Gastrocnemius medialis (tissue), 4 donors: ENCODE measurements around the gene TMEM163.

Experiments used
- POLR2A ChIP-seq, 2 donors: fragments of 450-650 bp; IDR thresholded peaks; one replicate each; pipeline ENCODE4 v1.6.1; 2017; ENCODE audit warnings: antibody characterized with exemption in 2 of 2, mild to moderate bottlenecking in 2 of 2, moderate library complexity in 2 of 2
- TF ChIP-seq, protein P1 (sequence below), 5 experiments: fragments of 450-650 bp in 3 of 5; fragments of 200-600 bp in 2 of 5; sonication (generic) in 2 of 5; IDR thresholded peaks in 4 of 5; conservative IDR thresholded peaks in 1 of 5; 1 replicate in 4 of 5; 2 replicates in 1 of 5; pipeline ENCODE4 v1.5.1; 2016 to 2019; ENCODE audit warnings: antibody characterized with exemption in 5 of 5, mild to moderate bottlenecking in 3 of 5, moderate library complexity in 3 of 5

DNA sequence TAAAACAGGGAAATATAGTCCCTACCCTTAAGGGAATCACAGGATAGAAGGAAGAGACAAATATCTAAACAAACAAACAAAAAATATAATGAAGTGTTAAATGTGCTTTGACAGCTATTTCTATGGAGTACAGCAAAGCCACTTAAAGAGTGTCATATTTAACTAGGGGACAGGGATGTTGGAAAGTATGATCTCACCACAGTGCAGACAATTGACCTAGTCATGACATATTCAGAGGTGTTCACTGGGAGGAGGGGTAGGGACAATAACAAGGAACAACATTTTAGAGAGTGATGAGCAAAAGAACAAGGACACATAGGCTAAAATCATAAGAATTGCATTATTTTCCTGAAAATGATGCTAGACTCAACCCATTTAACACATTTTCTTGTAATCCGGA is 107.5 kb downstream of the TMEM163 start:
- TF ChIP-seq POLR2A (IDR thresholded peaks at IDR 0.05), result no peak
- TF ChIP-seq, protein P1, sequence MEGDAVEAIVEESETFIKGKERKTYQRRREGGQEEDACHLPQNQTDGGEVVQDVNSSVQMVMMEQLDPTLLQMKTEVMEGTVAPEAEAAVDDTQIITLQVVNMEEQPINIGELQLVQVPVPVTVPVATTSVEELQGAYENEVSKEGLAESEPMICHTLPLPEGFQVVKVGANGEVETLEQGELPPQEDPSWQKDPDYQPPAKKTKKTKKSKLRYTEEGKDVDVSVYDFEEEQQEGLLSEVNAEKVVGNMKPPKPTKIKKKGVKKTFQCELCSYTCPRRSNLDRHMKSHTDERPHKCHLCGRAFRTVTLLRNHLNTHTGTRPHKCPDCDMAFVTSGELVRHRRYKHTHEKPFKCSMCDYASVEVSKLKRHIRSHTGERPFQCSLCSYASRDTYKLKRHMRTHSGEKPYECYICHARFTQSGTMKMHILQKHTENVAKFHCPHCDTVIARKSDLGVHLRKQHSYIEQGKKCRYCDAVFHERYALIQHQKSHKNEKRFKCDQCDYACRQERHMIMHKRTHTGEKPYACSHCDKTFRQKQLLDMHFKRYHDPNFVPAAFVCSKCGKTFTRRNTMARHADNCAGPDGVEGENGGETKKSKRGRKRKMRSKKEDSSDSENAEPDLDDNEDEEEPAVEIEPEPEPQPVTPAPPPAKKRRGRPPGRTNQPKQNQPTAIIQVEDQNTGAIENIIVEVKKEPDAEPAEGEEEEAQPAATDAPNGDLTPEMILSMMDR (IDR thresholded peaks at IDR 0.05 in 4 of 5, conservative IDR thresholded peaks at IDR 0.05 in 1 of 5), result no peak
